Cardiac fibroblast (primary cell): ENCODE measurements around the gene CHN2.

ENCODE experiments used
- DNase-seq, 2 donors: peaks; one replicate each; pipeline versions ENCODE4 v3.0.0 to v3.0.0-alpha.2; 2010; ENCODE audit warnings: low read depth in 2 of 2
- H3K4me3 ChIP-seq, 2 donors: replicated peaks in 1 of 2; 1 replicate in 1 of 2; 2 replicates in 1 of 2; pipeline ENCODE4 v1.5.1; 2011; ENCODE audit warnings: low read depth in 2 of 2, low read length in 2 of 2, mild to moderate bottlenecking in 2 of 2, moderate library complexity in 1 of 2
- TF ChIP-seq, protein P1 (sequence below): IDR thresholded peaks from one replicate; pipeline ENCODE4 v1.5.1; 2011; ENCODE audit warnings: low read depth, mild to moderate bottlenecking, low read length, inconsistent platforms

Gene CHN2

DNA sequence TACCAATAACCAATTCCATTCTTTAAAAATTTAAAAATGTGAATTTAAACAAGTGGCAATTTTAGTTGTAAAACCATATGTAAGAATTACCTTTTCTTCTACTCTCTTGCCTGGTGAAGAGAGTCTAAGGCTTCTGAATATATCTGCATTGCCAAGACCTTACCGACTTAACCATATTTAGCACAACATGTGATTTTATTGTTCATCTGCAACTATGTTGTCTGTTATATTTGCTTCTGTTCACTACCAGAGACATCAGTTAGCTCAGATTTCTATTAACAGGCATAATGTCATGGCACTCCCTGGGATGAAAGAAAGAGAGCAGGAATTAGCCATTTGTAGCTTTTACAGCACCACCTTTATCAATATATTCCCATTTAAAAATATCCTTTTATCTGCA, 55.3 kb downstream of the CHN2 start:
- DNase-seq: no peak
- TF ChIP-seq, protein P1, sequence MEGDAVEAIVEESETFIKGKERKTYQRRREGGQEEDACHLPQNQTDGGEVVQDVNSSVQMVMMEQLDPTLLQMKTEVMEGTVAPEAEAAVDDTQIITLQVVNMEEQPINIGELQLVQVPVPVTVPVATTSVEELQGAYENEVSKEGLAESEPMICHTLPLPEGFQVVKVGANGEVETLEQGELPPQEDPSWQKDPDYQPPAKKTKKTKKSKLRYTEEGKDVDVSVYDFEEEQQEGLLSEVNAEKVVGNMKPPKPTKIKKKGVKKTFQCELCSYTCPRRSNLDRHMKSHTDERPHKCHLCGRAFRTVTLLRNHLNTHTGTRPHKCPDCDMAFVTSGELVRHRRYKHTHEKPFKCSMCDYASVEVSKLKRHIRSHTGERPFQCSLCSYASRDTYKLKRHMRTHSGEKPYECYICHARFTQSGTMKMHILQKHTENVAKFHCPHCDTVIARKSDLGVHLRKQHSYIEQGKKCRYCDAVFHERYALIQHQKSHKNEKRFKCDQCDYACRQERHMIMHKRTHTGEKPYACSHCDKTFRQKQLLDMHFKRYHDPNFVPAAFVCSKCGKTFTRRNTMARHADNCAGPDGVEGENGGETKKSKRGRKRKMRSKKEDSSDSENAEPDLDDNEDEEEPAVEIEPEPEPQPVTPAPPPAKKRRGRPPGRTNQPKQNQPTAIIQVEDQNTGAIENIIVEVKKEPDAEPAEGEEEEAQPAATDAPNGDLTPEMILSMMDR: no peak
- no peak overlapping the region for H3K4me3 ChIP-seq

DNA sequence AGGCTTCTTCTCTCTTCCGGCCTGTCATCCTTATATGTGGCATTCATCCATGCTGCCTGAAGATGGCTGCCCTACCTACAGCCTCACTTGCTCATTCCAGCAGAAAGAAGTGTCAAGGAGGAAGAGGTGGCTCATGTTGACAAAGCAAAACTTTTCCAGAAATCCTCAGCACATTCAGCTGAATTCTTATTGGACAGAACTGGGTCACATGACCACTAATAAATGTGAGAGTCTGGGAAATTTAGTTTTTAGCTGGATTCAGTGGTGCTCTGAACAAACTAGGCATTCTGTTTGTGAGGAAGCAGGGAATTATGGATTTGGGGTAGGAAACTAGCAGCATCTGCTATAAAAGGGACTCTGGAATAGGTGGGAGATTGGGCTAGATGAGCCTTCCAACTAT, 58.6 kb downstream of the CHN2 start:
- TF ChIP-seq, protein P1: no peak
- no peak for DNase-seq
- no peak overlapping the region for H3K4me3 ChIP-seq

DNA sequence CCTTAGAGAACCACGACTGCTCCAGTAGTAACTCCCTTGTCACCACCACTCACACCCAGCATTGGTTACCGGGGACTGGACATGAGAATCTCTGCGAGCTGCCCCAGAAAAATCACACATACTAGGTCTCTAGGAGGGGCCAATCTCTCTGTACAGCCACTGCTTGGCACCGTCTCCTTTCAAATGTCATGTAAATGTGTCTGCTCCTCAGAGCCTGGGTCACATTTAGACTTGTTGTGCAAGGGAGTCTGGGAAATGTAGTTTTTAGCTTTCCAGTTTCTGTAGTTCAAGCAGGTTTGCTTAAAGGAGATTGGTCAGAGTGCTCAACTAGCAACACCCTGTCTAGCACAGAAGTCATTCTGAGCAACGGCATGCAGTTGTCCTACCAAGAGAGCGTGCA, 60.0 kb downstream of the CHN2 start:
- no peak overlapping the region for H3K4me3 ChIP-seq
- DNase-seq: peak in 1 of 2 donors; percentile 27
- TF ChIP-seq, protein P1: no peak

DNA sequence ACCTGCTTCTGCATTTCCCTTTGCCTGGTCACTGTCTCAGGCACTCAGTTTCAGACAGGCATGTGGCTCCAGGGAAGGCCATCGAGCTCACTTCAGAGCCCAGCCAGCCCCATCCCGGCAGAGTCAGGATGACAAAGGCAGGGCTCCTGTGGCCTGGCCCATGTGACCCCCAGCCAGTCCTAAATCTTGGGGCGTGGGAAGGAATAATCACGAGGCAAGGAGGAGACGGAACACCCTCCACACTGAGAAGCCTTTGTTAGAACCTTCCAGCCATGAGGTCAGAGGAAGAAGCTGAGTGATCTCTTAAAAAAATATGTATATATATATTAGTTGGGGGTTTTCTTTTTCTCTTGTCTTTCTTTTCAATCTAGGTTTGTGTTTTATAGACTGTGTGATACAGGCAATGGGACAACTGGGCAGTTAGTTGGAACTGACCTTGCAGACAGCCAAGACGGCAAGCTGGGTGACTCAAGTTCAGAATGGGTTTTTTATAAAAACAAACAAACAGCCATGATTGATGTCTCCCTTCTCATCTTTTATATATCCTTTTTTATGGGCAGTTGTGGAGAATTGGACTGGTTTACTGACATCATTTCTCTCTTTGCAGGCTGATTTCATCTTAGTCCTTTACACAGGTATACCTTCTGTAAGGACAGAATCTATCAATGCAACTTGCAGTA, 60.8 kb downstream of the CHN2 start:
- DNase-seq: no peak
- no peak overlapping the region for H3K4me3 ChIP-seq
- TF ChIP-seq, protein P1: no peak

DNA sequence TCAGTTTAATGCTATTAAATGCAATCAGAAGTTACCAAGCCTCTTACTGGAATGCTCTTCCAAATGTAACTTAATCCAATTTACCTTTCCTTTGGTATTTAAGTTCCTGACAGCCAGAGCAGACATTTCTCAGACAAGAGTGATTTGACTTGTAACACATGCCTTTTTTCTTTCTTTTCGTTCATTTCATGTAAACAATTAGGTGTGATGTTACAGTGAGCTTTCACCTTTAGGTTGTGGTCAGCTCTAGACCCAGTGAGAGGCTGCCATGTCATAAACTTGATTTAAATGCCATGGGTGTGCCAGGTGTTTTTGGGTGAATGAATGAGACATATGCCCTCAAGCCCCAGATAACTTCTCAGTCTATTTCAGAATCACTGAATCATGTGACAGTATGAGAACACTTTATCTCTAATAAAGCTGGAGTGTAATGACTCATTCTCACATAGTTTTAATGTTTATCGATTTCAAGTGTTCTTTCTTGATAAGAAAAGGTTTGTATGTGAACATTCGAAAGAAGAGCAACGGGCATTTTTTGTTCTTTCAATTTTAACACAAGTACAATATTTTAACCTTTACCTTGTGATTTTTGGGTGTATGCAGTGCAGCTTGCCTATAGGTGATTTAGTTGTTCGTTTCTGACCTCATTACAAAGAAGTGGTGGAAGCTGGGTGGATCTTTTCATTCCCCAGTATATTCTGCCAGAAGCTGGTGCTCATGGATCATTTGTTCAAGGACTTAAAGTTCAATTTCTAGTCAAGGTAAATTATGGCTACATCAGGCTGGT, 61.5 kb downstream of the CHN2 start:
- TF ChIP-seq, protein P1: no peak
- DNase-seq: peak in 1 of 2 donors; percentile 17
- H3K4me3 ChIP-seq: no peak overlapping the region

DNA sequence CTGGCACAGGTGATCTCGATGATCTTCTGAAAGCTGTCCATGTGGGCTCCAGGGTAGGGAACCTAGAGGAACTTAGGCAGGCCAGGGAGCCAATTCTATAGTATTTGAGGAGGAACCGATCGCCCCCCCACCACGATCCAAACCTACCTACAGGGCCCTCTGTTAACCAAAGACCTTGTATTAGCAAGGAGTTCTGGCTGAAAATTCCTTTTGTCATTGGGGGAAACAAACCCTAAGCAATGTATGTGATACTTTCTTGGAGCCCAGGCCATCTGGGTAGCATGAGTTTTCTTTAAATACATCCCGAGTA, 62.1 kb downstream of the CHN2 start:
- TF ChIP-seq, protein P1: no peak
- H3K4me3 ChIP-seq: no peak overlapping the region
- no peak for DNase-seq
